K562 (cell line): Measurements from ENCODE around the gene OXLD1. TPM values are rescaled to one million over a fixed set of nuclear protein-coding genes. Genes with fewer than 3 reads are reported as not detected.

Experiments
- ATAC-seq: fragments of 200-7000 bp; cut with Tn5 transposase; 3 replicates; pipeline ENCODE4 v1.9.1; 2020; ENCODE audit warnings: moderate library complexity
- BruUV-seq: library from RNA; stranded (reverse); fragments of 400-500 nt; replicated peaks from 2 replicates; lab custom pipeline; 2021; lab: Mats Ljungman, UMichigan
- CTCF ChIA-PET: fragments of 300-600 bp; formaldehyde crosslinking; extraction: SDS; loops from one replicate; lab custom pipeline; 2021; ENCODE audit warnings: low intra/inter-chr PET ratio; lab: Yijun Ruan, JAX
- POLR2A ChIA-PET: fragments of 300-600, 350-650 bp; sonication (Branson Sonifier 250); formaldehyde crosslinking; extraction: SDS; loops from one replicate; lab custom pipeline; 2021; ENCODE audit warnings: antibody characterized with exemption, inconsistent platforms; lab: Yijun Ruan, JAX
- DNase-seq, 4 experiments: peaks; one replicate each; pipeline versions ENCODE4 v3.0.0 to v3.0.0-alpha.2; 2011 to 2018; ENCODE audit warnings: low spot score in 3 of 4, mixed read lengths in 3 of 4; ENCODE audit errors: extremely low read depth in 1 of 4
- FAIRE-seq: peaks from 2 replicates; lab custom pipeline; 2011; peaks lifted over from hg19 to GRCh38; lab: Jason Lieb, UNC
- H2AFZ ChIP-seq: 2 replicates; pipeline ENCODE4 v1.6.0; 2011; ENCODE audit warnings: low read depth, low read length, control low read depth, inconsistent platforms
- H3K27ac ChIP-seq: fragments of 200-600 bp; 3 replicates; pipeline ENCODE4 v1.8.0; 2011; ENCODE audit warnings: low read depth, mild to moderate bottlenecking, control low read depth, inconsistent platforms, low read length, moderate library complexity, mixed read lengths; ENCODE audit errors: extremely low read depth
- H3K27me3 ChIP-seq, 2 experiments: fragments of 300-600 bp in 1 of 2; 2 replicates in 1 of 2; 3 replicates in 1 of 2; pipeline versions ENCODE4 v1.6.0 to v1.8.0; 2011; ENCODE audit warnings: inconsistent platforms in 2 of 2, low read length in 2 of 2, mild to moderate bottlenecking in 1 of 2, mixed read lengths in 1 of 2, moderate library complexity in 1 of 2; ENCODE audit not compliant: control insufficient read depth in 2 of 2, insufficient read depth in 2 of 2
- H3K36me3 ChIP-seq: fragments of 300-600 bp; 3 replicates; pipeline ENCODE4 v1.8.0; 2011; ENCODE audit warnings: mild to moderate bottlenecking, low read length, inconsistent platforms; ENCODE audit not compliant: control insufficient read depth, insufficient read depth
- H3K4me1 ChIP-seq, 2 experiments: fragments of 200-600 bp in 1 of 2; replicated peaks in 1 of 2; 2 replicates in 1 of 2; 3 replicates in 1 of 2; pipeline versions ENCODE4 v1.5.1 to v1.8.0; 2011; ENCODE audit warnings: inconsistent platforms in 2 of 2, low read length in 2 of 2, mild to moderate bottlenecking in 1 of 2, mixed read lengths in 1 of 2, moderate library complexity in 1 of 2; ENCODE audit not compliant: control insufficient read depth in 2 of 2, insufficient read depth in 2 of 2
- H3K4me2 ChIP-seq: 2 replicates; pipeline ENCODE4 v1.6.1; 2011; ENCODE audit warnings: low read length, control low read depth, inconsistent platforms, mixed read lengths; ENCODE audit not compliant: insufficient read depth
- H3K4me3 ChIP-seq: fragments of 200-600 bp; sonication (generic), shearing (Covaris generic); 2 replicates; pipeline ENCODE4 v1.5.1; 2016; ENCODE audit warnings: control low read depth, inconsistent platforms
- H3K79me2 ChIP-seq: fragments of 200-600 bp; 3 replicates; pipeline ENCODE4 v1.8.0; 2011; ENCODE audit warnings: low read length, inconsistent platforms; ENCODE audit not compliant: control insufficient read depth, insufficient read depth
- H3K9ac ChIP-seq, 2 experiments: 2 replicates each; pipeline versions ENCODE4 v1.6.0 to v1.6.1; 2011; ENCODE audit warnings: low read depth in 2 of 2, low read length in 2 of 2, control low read depth in 1 of 2, inconsistent platforms in 1 of 2, mild to moderate bottlenecking in 1 of 2, mixed read lengths in 1 of 2; ENCODE audit not compliant: insufficient read depth in 1 of 2
- H3K9me1 ChIP-seq: one replicate; pipeline ENCODE4 v1.6.0; 2011; ENCODE audit warnings: inconsistent platforms, mild to moderate bottlenecking, low read length, moderate library complexity; ENCODE audit not compliant: control insufficient read depth, insufficient read depth
- H3K9me3 ChIP-seq: replicated peaks from 2 replicates; pipeline ENCODE4 v1.5.1; 2011; ENCODE audit warnings: low read depth, low read length, inconsistent platforms; ENCODE audit not compliant: control insufficient read depth, insufficient read depth
- H4K20me1 ChIP-seq: replicated peaks from 2 replicates; pipeline ENCODE4 v1.6.1; 2011; ENCODE audit warnings: low read length, inconsistent platforms, mixed read lengths; ENCODE audit not compliant: control insufficient read depth, insufficient read depth
- ARID4B ChIP-seq: sonication (generic); formaldehyde crosslinking; IDR thresholded peaks from 2 replicates; pipeline ENCODE4 v1.8.0; 2022; ENCODE audit warnings: mild to moderate bottlenecking, missing genetic modification reagents
- L3MBTL2 ChIP-seq: fragments of 450-650 bp; IDR thresholded peaks from 2 replicates; pipeline ENCODE4 v1.6.1; 2016; ENCODE audit warnings: mild to moderate bottlenecking, moderate library complexity
- NR3C1 ChIP-seq: sonication (generic); formaldehyde crosslinking; IDR thresholded peaks from 2 replicates; pipeline ENCODE4 v1.8.1; 2022; ENCODE audit warnings: missing genetic modification reagents
- RREB1 ChIP-seq: fragments of 250-450 bp; sonication (Bioruptor Pico); IDR thresholded peaks from 2 replicates; pipeline ENCODE4 v1.4.0; 2020
- ZNF511 ChIP-seq: sonication (generic); formaldehyde crosslinking; IDR thresholded peaks from 2 replicates; pipeline ENCODE4 v1.8.0; 2022; ENCODE audit warnings: mild to moderate bottlenecking, missing genetic modification reagents
- ZNF696 ChIP-seq: fragments of 250-450 bp; sonication (Bioruptor Pico); conservative IDR thresholded peaks from 2 replicates; pipeline ENCODE4 v1.4.0; 2020; ENCODE audit warnings: mild to moderate bottlenecking, moderate library complexity
- WGBS: fragments of 100-300 bp; shearing (Covaris generic); methylation state at CpG from one replicate; pipeline ENCODE4 v1.1.6; 2016; ENCODE audit warnings: low coverage, mixed read lengths; ENCODE audit not compliant: insufficient coverage; ENCODE audit errors: missing lambda C conversion rate; 5-methylcytosine and 5-hydroxymethylcytosine counted together
- in situ Hi-C: fragments of 300-500 bp; cut with MboI; formaldehyde crosslinking; loops from 4 replicates; pipeline ENCODE4 v1.15.0; 2018; ENCODE audit warnings: inconsistent platforms, mixed read lengths
- intact Hi-C: fragments of 100-400 bp; cut with micrococcal nuclease; formaldehyde crosslinking; loops from 2 replicates; pipeline ENCODE4 v1.14.2; 2022
- polyA plus RNA-seq, 8 experiments: library from polyadenylated mRNA; depleted of rRNA in 4 of 8; stranded (reverse) in 5 of 8; unstranded in 3 of 8; fragments of >200 nt; fragmentation: Nextera tagmentation in 2 of 8; fragmentation: Illumina TruSeq in 1 of 8; extraction: Ambion mirVana in 2 of 8; extraction: Trizol in 1 of 8; gene quantifications; 2 replicates each; pipeline versions ENCODE4 v1.2.1 to v1.2.3, GENCODE V29; 2011 to 2014; ENCODE audit warnings: inconsistent platforms in 1 of 8, missing spikeins in 1 of 8
- total RNA-seq, 7 experiments: library from RNA; depleted of rRNA in 6 of 7; stranded (reverse); fragments of >200 nt in 6 of 7; fragmentation: Illumina TruSeq in 2 of 7; extraction: Trizol in 2 of 7; gene quantifications; 2 replicates each; pipeline versions ENCODE4 v1.2.1 to v1.2.3, GENCODE V29; 2011 to 2021; ENCODE audit warnings: low replicate concordance in 1 of 7

Gene OXLD1
- total and polyA plus RNA-seq, 9 of the 15 experiments (the other 6 are each of a cell fraction or from before 2014, with no cell fraction given) = 4.4 to 115 (median 29.3) TPM

GRCh38 chr17:81688616-81689015, 22.2 kb upstream of the OXLD1 start:
- H3K27ac ChIP-seq = no peak overlapping the region
- H3K4me2 ChIP-seq = no peak overlapping the region
- WGBS = 95% methylated on average over 10 of the region's 14 CpGs
- DNase-seq (no peak), ATAC-seq (no peak), FAIRE-seq (no peak)
- no peak overlapping the region for H3K4me3 ChIP-seq
- no peaks in the 10 kb centered on the region for H3K9me3 ChIP-seq
- ChIA-PET CTCF (no interaction called here), POLR2A (no interaction called here)
- H3K27me3 ChIP-seq = no peaks in the 10 kb centered on the region
- H3K79me2 ChIP-seq = peaks cover 35% of the 10 kb centered on the region
- H3K9ac ChIP-seq = no peak overlapping the region
- in situ Hi-C loops = no loop called here
- BruUV-seq = no TSS peak
- H3K9me1 ChIP-seq = peaks cover 9% of the 10 kb centered on the region
- H4K20me1 ChIP-seq = peaks cover 16% of the 10 kb centered on the region; the same call in 1 of the 2 replicates
- TF ChIP-seq ZNF696 (CRISPR knock-in tag) (no peak), RREB1 (CRISPR knock-in tag) (no peak), ZNF511 (no peak), L3MBTL2 (no peak), NR3C1 (CRISPR knock-in tag) (no peak), ARID4B (0 out of 2 replicates have a peak, but pooled peaks have one; percentile 29)
- intact Hi-C loops = no loop called here
- peaks cover 88% of the 10 kb centered on the region; the same call in 2 of the 3 replicates for H3K36me3 ChIP-seq
- peaks cover 13 to 74% of the 10 kb centered on the region in 2 experiments for H3K4me1 ChIP-seq
- H2AFZ ChIP-seq = no peak overlapping the region
